Activated CD4-positive, alpha-beta T cell treated with anti-CD3 and anti-CD28 coated beads, Interleukin-2, amount 50 U/mL, for 24 hours (primary cell): ENCODE data around the gene CORO6.

ENCODE experiments used
- DNase-seq, 2 donors: peaks; one replicate each; pipeline ENCODE4 v3.0.0-alpha.2; 2020; ENCODE audit warnings: low read depth in 1 of 2, low spot score in 1 of 2

CORO6 gene

DNA sequence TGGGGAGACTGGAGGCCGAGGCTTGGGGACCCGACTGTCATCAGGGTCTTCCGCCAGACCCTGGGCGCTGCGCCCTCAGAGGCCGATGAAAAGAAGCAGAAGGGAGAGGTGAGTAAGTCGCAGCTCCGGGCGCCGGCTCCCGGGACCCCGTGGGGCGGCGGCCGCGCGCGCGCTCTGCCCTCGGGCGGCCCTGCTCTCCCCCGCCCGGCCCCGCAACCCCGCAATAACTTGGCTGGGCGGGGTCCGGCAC is 55.5 kb downstream of the CORO6 start:
- no peak for DNase-seq

DNA sequence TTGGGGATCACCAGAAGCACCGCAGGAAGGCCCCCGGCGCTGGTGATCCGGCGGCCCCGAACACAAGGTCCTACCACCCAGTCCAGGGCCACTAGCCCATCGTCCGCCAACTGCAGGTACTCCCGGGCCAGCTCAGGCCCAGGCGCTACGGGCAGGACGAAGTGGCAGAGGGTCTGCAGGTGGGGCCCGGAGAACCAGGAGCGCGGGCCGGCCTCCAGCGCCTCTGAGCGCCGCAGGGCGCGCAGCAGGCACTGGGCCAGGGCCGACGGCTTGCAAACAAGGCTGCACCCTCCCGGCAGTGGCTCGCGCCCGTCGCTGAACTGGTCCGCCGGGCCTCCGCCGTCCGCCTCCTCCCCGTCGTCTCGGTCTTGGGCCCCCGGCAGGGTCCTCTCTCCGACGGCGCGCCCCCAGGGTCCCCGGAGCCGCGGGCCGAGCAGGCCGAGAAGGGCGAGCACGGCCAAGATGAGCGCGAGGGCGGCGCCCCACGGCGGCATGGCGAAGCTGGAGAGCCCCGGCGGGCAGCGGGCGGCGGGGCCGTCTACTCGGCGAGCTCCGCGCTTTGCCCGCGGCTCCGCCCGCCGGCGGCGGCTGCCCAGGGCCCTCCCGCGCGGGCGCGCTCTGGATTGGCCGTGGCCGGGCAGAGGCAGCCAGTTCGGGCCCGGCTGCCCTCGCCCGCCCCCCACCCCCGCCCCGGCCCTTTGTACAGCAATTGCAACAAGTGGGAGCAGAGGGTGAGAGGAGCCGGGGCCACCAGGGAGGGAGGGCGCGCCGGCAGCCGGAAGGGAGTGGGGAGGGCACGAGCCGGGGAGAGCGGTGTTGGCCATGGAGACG is 56.0 kb downstream of the CORO6 start, which contains the start of gene ABHD15:
Gene ABHD15, minus strand, starts transcription at position 565 of the 831 bp plus-strand sequence. Its CDS starts 71 bp downstream, at position 494.
- DNase-seq: no peak

DNA sequence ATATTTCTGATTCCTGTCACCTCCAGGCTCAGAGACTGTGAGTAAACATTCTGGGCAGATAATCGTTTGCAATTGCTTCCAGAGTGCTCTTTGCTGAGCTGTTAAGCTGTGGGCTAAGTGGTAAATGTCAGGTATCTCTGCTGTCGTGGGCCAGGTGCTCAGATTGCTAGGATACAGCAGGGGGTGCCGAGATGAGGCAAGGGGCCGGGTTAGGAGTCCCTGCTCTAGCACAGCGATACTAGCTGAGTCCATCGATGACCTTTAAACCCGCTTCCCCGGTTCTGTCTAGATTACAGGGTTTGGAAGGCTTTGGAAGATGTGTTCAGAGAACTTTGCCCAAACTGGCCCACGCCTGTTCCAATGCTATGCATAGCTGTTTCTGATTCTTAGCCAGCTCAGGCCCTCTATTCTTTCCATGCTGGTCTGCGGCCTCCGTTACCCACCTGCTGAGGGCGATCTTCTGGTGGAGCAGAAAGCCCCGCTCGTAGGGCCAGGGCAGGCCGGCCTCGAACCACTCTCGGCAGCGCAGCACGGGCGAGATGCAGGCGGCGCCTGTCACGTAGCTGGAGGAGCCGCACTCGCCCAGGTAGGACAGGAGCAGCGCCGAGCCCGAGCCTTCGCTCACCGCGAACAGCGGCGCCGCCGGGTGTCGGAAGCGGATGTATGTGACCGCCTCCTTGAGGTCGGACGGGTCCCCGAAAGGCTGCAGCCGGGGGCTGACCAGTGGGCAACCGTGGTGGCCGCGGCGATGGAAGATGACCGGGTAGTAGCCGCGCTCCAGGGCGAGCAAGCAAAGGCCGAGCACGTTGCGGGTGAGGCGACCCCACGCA is 56.9 kb downstream of the CORO6 start:
- DNase-seq: no peak
